NCI-H1092 (cell line): ENCODE measurements around the gene STAM2.
"Not testable (repeated sequence)": the region's sequence is repeated elsewhere in the genome, so short reads cannot be mapped to it uniquely, and the experiment has no call there.

Source experiments
- DNase-seq: peaks from one replicate; lab custom pipeline; 2025; lab: John Stamatoyannopoulos, UW

The STAM2 gene

GRCh38 chr2:152172201-152172785, 3.3 kb downstream of the STAM2 start:
- DNase-seq: not testable (repeated sequence)

- no peak for DNase-seq
Measured at GRCh38 chr2:152171718-152172117, 3.8 kb downstream of the STAM2 start.

GRCh38 chr2:152169158-152169557, 6.4 kb downstream of the STAM2 start:
- not testable (repeated sequence) for DNase-seq

GRCh38 chr2:152167470-152167869, 8.1 kb downstream of the STAM2 start:
- DNase-seq: not testable (repeated sequence)

- no peak for DNase-seq
Measured at GRCh38 chr2:152167065-152167464, 8.5 kb downstream of the STAM2 start.

- DNase-seq: no peak
Measured at GRCh38 chr2:152166633-152167032, 8.9 kb downstream of the STAM2 start.

- DNase-seq: no peak
Measured at GRCh38 chr2:152165780-152166179, 9.8 kb downstream of the STAM2 start.

GRCh38 chr2:152165306-152165705, 10.3 kb downstream of the STAM2 start:
- no peak for DNase-seq

- DNase-seq: not testable (repeated sequence)
Measured at GRCh38 chr2:152163669-152164068, 11.9 kb downstream of the STAM2 start.

- DNase-seq: no peak
Measured at GRCh38 chr2:152162141-152162540, 13.4 kb downstream of the STAM2 start.

- DNase-seq: no peak
Measured at GRCh38 chr2:152161598-152161997, 14.0 kb downstream of the STAM2 start.

GRCh38 chr2:152160378-152160777, 15.2 kb downstream of the STAM2 start:
- not testable (repeated sequence) for DNase-seq

GRCh38 chr2:152157253-152157652, 18.3 kb downstream of the STAM2 start:
- no peak for DNase-seq

GRCh38 chr2:152155209-152155608, 20.4 kb downstream of the STAM2 start:
- no peak for DNase-seq

GRCh38 chr2:152154462-152154861, 21.1 kb downstream of the STAM2 start:
- no peak for DNase-seq

- DNase-seq: no peak
Measured at GRCh38 chr2:152134488-152135280, 40.9 kb downstream of the STAM2 start.

GRCh38 chr2:152132306-152132705, 43.3 kb downstream of the STAM2 start:
- no peak for DNase-seq

GRCh38 chr2:152127628-152128027, 47.9 kb downstream of the STAM2 start:
- no peak for DNase-seq

- no peak for DNase-seq
Measured at GRCh38 chr2:152126664-152127063, 48.9 kb downstream of the STAM2 start.

- DNase-seq: no peak
Measured at GRCh38 chr2:152122161-152122560, 53.4 kb downstream of the STAM2 start.

- no peak for DNase-seq
Measured at GRCh38 chr2:152120430-152120829, 55.1 kb downstream of the STAM2 start.

GRCh38 chr2:152115952-152116351, 59.6 kb downstream of the STAM2 start:
- no peak for DNase-seq

- DNase-seq: no peak
Measured at GRCh38 chr2:152114366-152114765, 61.2 kb downstream of the STAM2 start.

GRCh38 chr2:152107140-152107539, 68.4 kb downstream of the STAM2 start:
- DNase-seq: not testable (repeated sequence)
